Measurements from ENCODE around the gene NIPSNAP2. TPM values are rescaled to one million over a fixed set of nuclear protein-coding genes. Genes with fewer than 3 reads are reported as not detected.
A peak's percentile ranks its signal among the peaks of the same experiment; 100 is the strongest.
"Not testable (repeated sequence)": the region's sequence is repeated elsewhere in the genome, so short reads cannot be mapped to it uniquely, and the experiment has no call there.

Gene NIPSNAP2
- total RNA-seq, 1 donor from 2014 or later: 75.0 TPM

- no peak for DNase-seq (ENCODE audit: low read depth)
- TF ChIP-seq CTCF (IDR thresholded peaks at IDR 0.05; ENCODE audit: insufficient read depth, low read length, poor library complexity, severe bottlenecking): no peak
- H3K4me3 ChIP-seq (ENCODE audit: low read depth, low read length): no peak overlapping the region
- H3K36me3 ChIP-seq (ENCODE audit: control insufficient read depth, insufficient read depth, low read length): no peaks in the 10 kb centered on the region
- no peaks in the 10 kb centered on the region for H3K27me3 ChIP-seq (ENCODE audit: control insufficient read depth, insufficient read depth, low read length)
These were observed 17.8 kb upstream of the NIPSNAP2 start for GRCh38 chr7:55946545-55946944.

GRCh38 chr7:55951637-55952351 lies 12.6 kb upstream of the NIPSNAP2 start, which contains the start of gene MRPS17:
Gene MRPS17 (plus strand): TSS chr7:55951877. CDS start chr7:55953196, 1,319 bp downstream.
- H3K36me3 ChIP-seq (ENCODE audit: control insufficient read depth, insufficient read depth, low read length): no peaks in the 10 kb centered on the region
- peak within 1 kb of the TSS; percentile 88 for H3K4me3 ChIP-seq (ENCODE audit: low read depth, low read length)
- peak; percentile 59 for DNase-seq (ENCODE audit: low read depth)
- TF ChIP-seq CTCF (IDR thresholded peaks at IDR 0.05; ENCODE audit: insufficient read depth, low read length, poor library complexity, severe bottlenecking): no peak
- no peaks in the 10 kb centered on the region for H3K27me3 ChIP-seq (ENCODE audit: control insufficient read depth, insufficient read depth, low read length)

GRCh38 chr7:55952352-55952671 lies 12.1 kb upstream of the NIPSNAP2 start:
- H3K4me3 ChIP-seq (ENCODE audit: low read depth, low read length): peak overlapping the region; percentile 88
- not testable (repeated sequence) for DNase-seq (ENCODE audit: low read depth); H3K36me3 ChIP-seq (ENCODE audit: control insufficient read depth, insufficient read depth, low read length); H3K27me3 ChIP-seq (ENCODE audit: control insufficient read depth, insufficient read depth, low read length)

GRCh38 chr7:55953707-55954475 lies 10.5 kb upstream of the NIPSNAP2 start:
- TF ChIP-seq CTCF (IDR thresholded peaks at IDR 0.05; ENCODE audit: insufficient read depth, low read length, poor library complexity, severe bottlenecking): no peak
- Histone ChIP-seq H3K27me3 (ENCODE audit: control insufficient read depth, insufficient read depth, low read length) (no peaks in the 10 kb centered on the region), H3K4me3 (ENCODE audit: low read depth, low read length) (no peak overlapping the region), H3K36me3 (ENCODE audit: control insufficient read depth, insufficient read depth, low read length) (no peaks in the 10 kb centered on the region)
- no peak for DNase-seq (ENCODE audit: low read depth)

- Histone ChIP-seq H3K27me3 (ENCODE audit: control insufficient read depth, insufficient read depth, low read length) (no peaks in the 10 kb centered on the region), H3K4me3 (ENCODE audit: low read depth, low read length) (no peak overlapping the region), H3K36me3 (ENCODE audit: control insufficient read depth, insufficient read depth, low read length) (no peaks in the 10 kb centered on the region)
- no peak for TF ChIP-seq CTCF (IDR thresholded peaks at IDR 0.05; ENCODE audit: insufficient read depth, low read length, poor library complexity, severe bottlenecking)
- no peak for DNase-seq (ENCODE audit: low read depth)
These were observed 7.2 kb upstream of the NIPSNAP2 start for GRCh38 chr7:55957190-55957589.

- H3K27me3 ChIP-seq (ENCODE audit: control insufficient read depth, insufficient read depth, low read length): no peaks in the 10 kb centered on the region
- no peaks in the 10 kb centered on the region for H3K36me3 ChIP-seq (ENCODE audit: control insufficient read depth, insufficient read depth, low read length)
- no peak for TF ChIP-seq CTCF (IDR thresholded peaks at IDR 0.05; ENCODE audit: insufficient read depth, low read length, poor library complexity, severe bottlenecking)
- no peak for DNase-seq (ENCODE audit: low read depth)
- no peak overlapping the region for H3K4me3 ChIP-seq (ENCODE audit: low read depth, low read length)
These were observed 2.4 kb upstream of the NIPSNAP2 start for GRCh38 chr7:55962014-55962413.

Data from kidney epithelial cell (primary cell).